Sigmoid colon (tissue), 4 donors: ENCODE results near the gene TOX2.

Experiments used
- CTCF ChIP-seq, 4 experiments: fragments of 450-650 bp in 3 of 4; fragments of 200-600 bp in 1 of 4; IDR thresholded peaks; one replicate each; pipeline ENCODE4 v1.5.1; 2016 to 2019; ENCODE audit warnings: antibody characterized with exemption in 4 of 4, mild to moderate bottlenecking in 3 of 4, moderate library complexity in 2 of 4
- EP300 ChIP-seq, 4 donors: sonication (generic); formaldehyde crosslinking; IDR thresholded peaks; one replicate each; pipeline ENCODE4 v1.6.1; 2017; ENCODE audit warnings: antibody characterized with exemption in 4 of 4
- POLR2A ChIP-seq, 2 donors: fragments of 450-650 bp; IDR thresholded peaks; one replicate each; pipeline ENCODE4 v1.6.1; 2016; ENCODE audit warnings: antibody characterized with exemption in 2 of 2, mild to moderate bottlenecking in 2 of 2, moderate library complexity in 2 of 2
- POLR2AphosphoS5 ChIP-seq, 4 donors: sonication (generic); formaldehyde crosslinking; IDR thresholded peaks; one replicate each; pipeline ENCODE4 v1.6.1; 2017; ENCODE audit warnings: antibody characterized with exemption in 4 of 4

- TF ChIP-seq CTCF (IDR thresholded peaks at IDR 0.05) (no peak), EP300 (IDR thresholded peaks at IDR 0.05) (no peak), POLR2A (IDR thresholded peaks at IDR 0.05) (no peak), POLR2AphosphoS5 (IDR thresholded peaks at IDR 0.05) (no peak)
Measured at GRCh38 chr20:44030394-44030793, 115.7 kb downstream of the TOX2 start.
